HCT116 (cell line): ENCODE measurements around the gene USP36. TPM values are rescaled to one million over a fixed set of nuclear protein-coding genes. Genes with fewer than 3 reads are reported as not detected.

Source experiments
- ATAC-seq: fragments of 200-7000 bp; cut with Tn5 transposase; 2 replicates; pipeline ENCODE4 v1.9.1; 2020; ENCODE audit warnings: mild to moderate bottlenecking, moderate library complexity
- BruUV-seq: library from RNA; stranded (reverse); fragments of 400-500 nt; replicated peaks from 2 replicates; lab custom pipeline; 2021; lab: Mats Ljungman, UMichigan
- CTCF ChIA-PET: fragments of 300-600 bp; sonication (Branson Sonifier 250); formaldehyde crosslinking; loops from one replicate; lab custom pipeline; 2021; ENCODE audit warnings: antibody characterized with exemption; lab: Charles Lee
- POLR2A ChIA-PET: fragments of 300-600, 350-600 bp; sonication (Branson Sonifier 250); formaldehyde crosslinking; loops from one replicate; lab custom pipeline; 2021; ENCODE audit warnings: antibody characterized with exemption; lab: Charles Lee
- RAD21 ChIA-PET, 2 experiments: fragments of 300-600 bp; sonication (Branson Sonifier 250); formaldehyde crosslinking; loops; one replicate each; lab custom pipeline; 2023; ENCODE audit warnings: low total read pairs in 2 of 2; ENCODE audit not compliant: uncharacterized antibody in 2 of 2, unreplicated experiment in 2 of 2, low non-redundant PET in 1 of 2; lab: Charles Lee
- DNase-seq: peaks from one replicate; pipeline ENCODE4 v3.0.0-alpha.2; 2010; ENCODE audit warnings: low read depth, low spot score
- H2AFZ ChIP-seq: fragments of 200-600 bp; shearing (Covaris generic), sonication (generic); 2 replicates; pipeline ENCODE4 v1.6.1; 2017; ENCODE audit warnings: low read depth, mixed run types, mixed read lengths, antibody characterized with exemption, low read length; ENCODE audit not compliant: poor library complexity, severe bottlenecking
- H3K27ac ChIP-seq: 2 replicates; pipeline ENCODE4 v1.5.1; 2012; ENCODE audit warnings: low read depth, low read length
- H3K27me3 ChIP-seq: fragments of 200-600 bp; sonication (generic); 2 replicates; pipeline ENCODE4 v1.6.1; 2016; ENCODE audit warnings: mixed run types, low read length, mixed read lengths; ENCODE audit not compliant: insufficient read depth
- H3K36me3 ChIP-seq, 2 experiments: fragments of 200-500 bp in 1 of 2; fragments of 200-600 bp in 1 of 2; sonication (Bioruptor generic) in 1 of 2; sonication (generic) in 1 of 2; 2 replicates each; pipeline versions ENCODE4 v1.5.1 to v1.6.1; 2014 to 2016; ENCODE audit warnings: low read length in 2 of 2, inconsistent platforms in 1 of 2, mixed read lengths in 1 of 2, mixed run types in 1 of 2; ENCODE audit not compliant: insufficient read depth in 2 of 2, control insufficient read depth in 1 of 2
- H3K4me1 ChIP-seq, 2 experiments: fragments of 200-600 bp in 1 of 2; sonication (generic) in 1 of 2; 2 replicates each; pipeline versions ENCODE4 v1.5.1 to v1.6.1; 2012 to 2017; ENCODE audit warnings: low read length in 2 of 2, inconsistent platforms in 1 of 2, mild to moderate bottlenecking in 1 of 2, mixed read lengths in 1 of 2, mixed run types in 1 of 2, moderate library complexity in 1 of 2; ENCODE audit not compliant: insufficient read depth in 2 of 2, control insufficient read depth in 1 of 2
- H3K4me2 ChIP-seq: fragments of 200-600 bp; sonication (generic); 2 replicates; pipeline ENCODE4 v1.6.1; 2017; ENCODE audit warnings: mixed run types, low read length, mixed read lengths
- H3K4me3 ChIP-seq, 2 experiments: fragments of 200-600 bp in 1 of 2; sonication (generic) in 1 of 2; replicated peaks in 1 of 2; 2 replicates each; pipeline ENCODE4 v1.5.1; 2011 to 2016; ENCODE audit warnings: low read length in 2 of 2, control low read depth in 1 of 2, low read depth in 1 of 2, mild to moderate bottlenecking in 1 of 2, mixed read lengths in 1 of 2, mixed run types in 1 of 2
- H3K79me2 ChIP-seq: fragments of 200-600 bp; sonication (generic); 2 replicates; pipeline ENCODE4 v1.6.1; 2017; ENCODE audit warnings: mild to moderate bottlenecking, mixed run types, low read length, moderate library complexity, mixed read lengths; ENCODE audit not compliant: insufficient read depth
- H3K9ac ChIP-seq: fragments of 200-600 bp; sonication (generic); 2 replicates; pipeline ENCODE4 v1.6.1; 2016; ENCODE audit warnings: low read length, mixed read lengths
- H3K9me2 ChIP-seq: fragments of 200-600 bp; sonication (generic), shearing (Covaris generic); 2 replicates; pipeline ENCODE4 v1.6.1; 2017; ENCODE audit warnings: mixed run types, mild to moderate bottlenecking, moderate library complexity; ENCODE audit not compliant: insufficient read depth
- H3K9me3 ChIP-seq, 2 experiments: fragments of 200-500 bp in 1 of 2; fragments of 200-600 bp in 1 of 2; sonication (Bioruptor generic) in 1 of 2; sonication (generic) in 1 of 2; 2 replicates each; pipeline ENCODE4 v1.6.1; 2014 to 2017; ENCODE audit warnings: low read length in 2 of 2, mixed read lengths in 2 of 2, inconsistent platforms in 1 of 2, low read depth in 1 of 2, mild to moderate bottlenecking in 1 of 2, mixed run types in 1 of 2, moderate library complexity in 1 of 2; ENCODE audit not compliant: control insufficient read depth in 1 of 2, insufficient read depth in 1 of 2
- H4K20me1 ChIP-seq: fragments of 200-600 bp; sonication (generic), shearing (Covaris generic); 2 replicates; pipeline ENCODE4 v1.6.1; 2017; ENCODE audit warnings: mixed run types, mild to moderate bottlenecking, moderate library complexity; ENCODE audit not compliant: insufficient read depth
- CBX3 ChIP-seq: IDR thresholded peaks from 2 replicates; pipeline ENCODE4 v1.6.1; 2012; ENCODE audit warnings: low read depth
- CTCF ChIP-seq, 3 experiments: fragments of 200-600 bp in 1 of 3; sonication (generic) in 1 of 3; IDR thresholded peaks in 2 of 3; conservative IDR thresholded peaks in 1 of 3; 2 replicates each; pipeline ENCODE4 v1.5.1; 2012 to 2017; ENCODE audit warnings: low read depth in 2 of 3, low read length in 2 of 3, antibody characterized with exemption in 1 of 3, borderline replicate concordance in 1 of 3, control low read depth in 1 of 3, mild to moderate bottlenecking in 1 of 3, mixed read lengths in 1 of 3, mixed run types in 1 of 3, moderate library complexity in 1 of 3; ENCODE audit not compliant: insufficient read depth in 1 of 3
- ELF1 ChIP-seq: IDR thresholded peaks from 2 replicates; pipeline ENCODE4 v1.6.1; 2012; ENCODE audit warnings: low read depth, borderline replicate concordance
- EZH2 ChIP-seq: fragments of 200-600 bp; sonication (generic); IDR thresholded peaks from 2 replicates; pipeline ENCODE4 v1.6.1; 2017; ENCODE audit warnings: antibody characterized with exemption, mixed run types
- JUND ChIP-seq: IDR thresholded peaks from 2 replicates; pipeline ENCODE4 v1.6.1; 2012
- MAX ChIP-seq: IDR thresholded peaks from 2 replicates; pipeline ENCODE4 v1.6.1; 2012
- POLR2A ChIP-seq: IDR thresholded peaks from 2 replicates; pipeline ENCODE4 v1.7.0; 2011; ENCODE audit warnings: borderline replicate concordance; ENCODE audit not compliant: insufficient read depth, insufficient read length; ENCODE audit errors: extremely low read depth
- POLR2AphosphoS5 ChIP-seq: IDR thresholded peaks from 2 replicates; pipeline ENCODE4 v1.6.1; 2011; ENCODE audit warnings: mild to moderate bottlenecking, low read depth, low read length, moderate library complexity
- REST ChIP-seq: IDR thresholded peaks from 2 replicates; pipeline ENCODE4 v1.6.1; 2012; ENCODE audit warnings: low read depth
- TCF7L2 ChIP-seq: IDR thresholded peaks from 2 replicates; pipeline ENCODE4 v1.7.0; 2011; ENCODE audit warnings: borderline replicate concordance, inconsistent platforms; ENCODE audit not compliant: insufficient read depth, insufficient read length; ENCODE audit errors: extremely low read depth
- intact Hi-C: fragments of 100-400 bp; cut with micrococcal nuclease; formaldehyde crosslinking; loops from 2 replicates; pipeline ENCODE4 v1.10.0; 2022
- total RNA-seq: library from RNA; stranded (reverse); gene quantifications from one replicate; pipeline ENCODE4 v1.2.1, GENCODE V29; 2021; ENCODE audit not compliant: unreplicated experiment

USP36 gene
- total RNA-seq, 1 experiment from 2014 or later = 104 TPM

GRCh38 chr17:78774453-78774852 is 66.2 kb downstream of the USP36 start:
- RAD21 ChIA-PET = no interaction called here
- intact Hi-C loops = no loop called here
- Histone ChIP-seq H3K9me2 (no peaks in the 10 kb centered on the region), H3K9ac (no peak overlapping the region), H3K9me3 (no peaks in the 10 kb centered on the region), H3K4me1 (peaks cover 19 to 30% of the 10 kb centered on the region in 2 experiments), H3K4me2 (no peak overlapping the region), H3K4me3 (no peak overlapping the region), H2AFZ (no peak overlapping the region), H3K36me3 (no peaks in the 10 kb centered on the region), H3K27me3 (no peaks in the 10 kb centered on the region), H3K79me2 (peaks cover 53% of the 10 kb centered on the region), H4K20me1 (no peaks in the 10 kb centered on the region), H3K27ac (no peak overlapping the region)
- TF ChIP-seq CTCF (IDR thresholded peaks at IDR 0.05 in 2 of 3, conservative IDR thresholded peaks at IDR 0.05 in 1 of 3; ENCODE audit: borderline replicate concordance in 1 of 3, insufficient read depth in 1 of 3, low read depth in 2 of 3, low read length in 2 of 3) (no peak), EZH2 (no peak), JUND (no peak), REST (no peak), CBX3 (no peak), MAX (no peak), ELF1 (no peak), POLR2AphosphoS5 (no peak), TCF7L2 (no peak), POLR2A (no peak)
- ATAC-seq (no peak), DNase-seq (no peak)
- CTCF ChIA-PET = no interaction called here
- POLR2A ChIA-PET = no interaction called here
- no TSS peak for BruUV-seq
